CD14-positive monocyte (primary cell): Measurements from ENCODE around the gene UGT1A5. TPM values are rescaled to one million over a fixed set of nuclear protein-coding genes. Genes with fewer than 3 reads are reported as not detected.

Source experiments
- DNase-seq, 3 donors: peaks; one replicate each; pipeline ENCODE4 v3.0.0-alpha.2; 2011 to 2022
- H2AFZ ChIP-seq: 2 replicates; pipeline ENCODE4 v1.6.0; 2012; ENCODE audit warnings: mild to moderate bottlenecking, low read depth, low read length, inconsistent platforms; ENCODE audit not compliant: insufficient read depth, poor library complexity, severe bottlenecking
- H3K27ac ChIP-seq, 2 donors: 1 replicate in 1 of 2; 2 replicates in 1 of 2; pipeline ENCODE4 v1.5.1; 2012 to 2013; ENCODE audit warnings: low read length in 2 of 2, control low read depth in 1 of 2, inconsistent platforms in 1 of 2, low read depth in 1 of 2, mild to moderate bottlenecking in 1 of 2
- H3K27me3 ChIP-seq, 2 donors: one replicate each; pipeline versions ENCODE4 v1.6.0 to v1.6.1; 2011 to 2013; ENCODE audit warnings: low read length in 2 of 2; ENCODE audit not compliant: control insufficient read depth in 2 of 2, insufficient read depth in 2 of 2
- H3K36me3 ChIP-seq, 2 donors: replicated peaks in 1 of 2; 1 replicate in 1 of 2; 2 replicates in 1 of 2; pipeline versions ENCODE4 v1.5.1 to v1.6.1; 2012 to 2013; ENCODE audit warnings: low read length in 2 of 2, control low read depth in 1 of 2, inconsistent platforms in 1 of 2, mild to moderate bottlenecking in 1 of 2; ENCODE audit not compliant: insufficient read depth in 2 of 2, control insufficient read depth in 1 of 2
- H3K4me1 ChIP-seq, 2 donors: 1 replicate in 1 of 2; 2 replicates in 1 of 2; pipeline versions ENCODE4 v1.5.1 to v1.6.1; 2012 to 2013; ENCODE audit warnings: low read length in 2 of 2, control low read depth in 1 of 2, inconsistent platforms in 1 of 2, mild to moderate bottlenecking in 1 of 2, moderate library complexity in 1 of 2; ENCODE audit not compliant: insufficient read depth in 2 of 2, control insufficient read depth in 1 of 2
- H3K4me2 ChIP-seq: replicated peaks from 2 replicates; pipeline ENCODE3; 2012; ENCODE audit warnings: low read length, moderate library complexity, mild to moderate bottlenecking; ENCODE audit not compliant: poor library complexity, severe bottlenecking; ENCODE audit errors: extremely low read depth
- H3K4me3 ChIP-seq, 3 experiments: fragments of 200-600 bp in 1 of 3; sonication (generic) in 1 of 3; replicated peaks in 1 of 3; 1 replicate in 2 of 3; 2 replicates in 1 of 3; pipeline ENCODE4 v1.5.1; 2011 to 2013; ENCODE audit warnings: low read length in 3 of 3, mild to moderate bottlenecking in 3 of 3, control low read depth in 2 of 3, low read depth in 2 of 3, inconsistent platforms in 1 of 3, moderate library complexity in 1 of 3
- H3K79me2 ChIP-seq: 2 replicates; pipeline ENCODE4 v1.6.0; 2012; ENCODE audit warnings: mild to moderate bottlenecking, control low read depth, inconsistent platforms, low read length, moderate library complexity; ENCODE audit not compliant: insufficient read depth
- H3K9ac ChIP-seq: 2 replicates; pipeline ENCODE4 v1.6.0; 2017; ENCODE audit warnings: low read length, mild to moderate bottlenecking; ENCODE audit not compliant: insufficient read depth, poor library complexity, severe bottlenecking
- H3K9me3 ChIP-seq, 2 donors: replicated peaks in 1 of 2; 1 replicate in 1 of 2; 2 replicates in 1 of 2; pipeline versions ENCODE4 v1.5.1 to v1.6.1; 2012 to 2013; ENCODE audit warnings: low read length in 2 of 2, control low read depth in 1 of 2; ENCODE audit not compliant: control insufficient read depth in 1 of 2, insufficient read depth in 1 of 2
- H4K20me1 ChIP-seq: 2 replicates; pipeline ENCODE4 v1.6.0; 2012; ENCODE audit warnings: mild to moderate bottlenecking, low read length, control low read depth, moderate library complexity; ENCODE audit not compliant: insufficient read depth
- H3K27ac Mint-ChIP-seq, 7 donors: one replicate each; pipeline ENCODE4 v1.8.0; 2020; ENCODE audit warnings: mild to moderate bottlenecking in 7 of 7, mixed read lengths in 7 of 7, moderate library complexity in 6 of 7, inconsistent platforms in 2 of 7
- H3K27me3 Mint-ChIP-seq, 3 donors: one replicate each; pipeline ENCODE4 v1.8.0; 2021 to 2022; ENCODE audit warnings: low read depth in 3 of 3, mild to moderate bottlenecking in 3 of 3, mixed read lengths in 3 of 3, moderate library complexity in 3 of 3, inconsistent platforms in 1 of 3
- H3K36me3 Mint-ChIP-seq, 2 donors: one replicate each; pipeline ENCODE4 v1.8.0; 2020; ENCODE audit warnings: mixed read lengths in 2 of 2, inconsistent platforms in 1 of 2, mild to moderate bottlenecking in 1 of 2
- H3K4me1 Mint-ChIP-seq: one replicate; pipeline ENCODE4 v1.8.0; 2020; ENCODE audit warnings: mild to moderate bottlenecking, mixed read lengths
- H3K4me3 Mint-ChIP-seq, 2 donors: one replicate each; pipeline ENCODE4 v1.8.0; 2020; ENCODE audit warnings: mild to moderate bottlenecking in 2 of 2, mixed read lengths in 2 of 2, moderate library complexity in 1 of 2
- H3K9me3 Mint-ChIP-seq, 7 donors: one replicate each; pipeline ENCODE4 v1.8.0; 2020 to 2022; ENCODE audit warnings: mixed read lengths in 7 of 7, mild to moderate bottlenecking in 6 of 7, moderate library complexity in 6 of 7, inconsistent platforms in 2 of 7
- WGBS: methylation state at CpG from one replicate; pipeline ENCODE4 v1.1.5; 2013; ENCODE audit warnings: missing lambda C conversion rate; ENCODE audit not compliant: insufficient coverage; 5-methylcytosine and 5-hydroxymethylcytosine counted together
- intact Hi-C, 2 donors: fragments of 100-400 bp; cut with micrococcal nuclease; formaldehyde crosslinking; loops; one replicate each; pipeline versions ENCODE4 v1.15.0 to v1.15.1; 2023
- polyA plus RNA-seq, 3 donors: library from polyadenylated mRNA; depleted of rRNA in 1 of 3; unstranded in 2 of 3; stranded (reverse) in 1 of 3; fragments of 300-500 nt in 2 of 3; fragments of >200 nt in 1 of 3; fragmentation: Illumina TruSeq in 2 of 3; gene quantifications; 1 replicate in 2 of 3; 2 replicates in 1 of 3; pipeline ENCODE4 v1.2.3, GENCODE V29; 2012 to 2021
- TF ChIP-seq, protein P1 (sequence below): fragments of 200-600 bp; IDR thresholded peaks from one replicate; pipeline ENCODE4 v1.8.0; 2022; ENCODE audit warnings: antibody characterized with exemption, mild to moderate bottlenecking

The UGT1A5 gene
- polyA plus RNA-seq, 3 donors, result not detected

GRCh38 chr2:233791151-233791882 lies 78.6 kb downstream of the UGT1A5 start:
- no peak for DNase-seq

GRCh38 chr2:233791883-233792329 lies 79.2 kb downstream of the UGT1A5 start:
- Mint-ChIP-seq H3K4me1 (no peaks in the 10 kb centered on the region), H3K36me3 (no peaks in the 10 kb centered on the region), H3K27me3 (peaks cover 0 to 7% (median 4%) of the 10 kb centered on the region in 3 donors), H3K9me3 (peaks cover 0 to 2% (median 0%) of the 10 kb centered on the region in 7 donors), H3K4me3 (no peak overlapping the region), H3K27ac (no peak overlapping the region)
- Histone ChIP-seq H3K9me3 (no peaks in the 10 kb centered on the region), H3K27ac (no peak overlapping the region), H4K20me1 (no peaks in the 10 kb centered on the region), H3K9ac (no peak overlapping the region), H3K79me2 (no peaks in the 10 kb centered on the region), H3K4me1 (no peaks in the 10 kb centered on the region), H3K4me3 (no peak overlapping the region), H2AFZ (no peak overlapping the region), H3K27me3 (no peaks in the 10 kb centered on the region), H3K4me2 (no peak overlapping the region), H3K36me3 (no peaks in the 10 kb centered on the region)
- TF ChIP-seq, protein P1, sequence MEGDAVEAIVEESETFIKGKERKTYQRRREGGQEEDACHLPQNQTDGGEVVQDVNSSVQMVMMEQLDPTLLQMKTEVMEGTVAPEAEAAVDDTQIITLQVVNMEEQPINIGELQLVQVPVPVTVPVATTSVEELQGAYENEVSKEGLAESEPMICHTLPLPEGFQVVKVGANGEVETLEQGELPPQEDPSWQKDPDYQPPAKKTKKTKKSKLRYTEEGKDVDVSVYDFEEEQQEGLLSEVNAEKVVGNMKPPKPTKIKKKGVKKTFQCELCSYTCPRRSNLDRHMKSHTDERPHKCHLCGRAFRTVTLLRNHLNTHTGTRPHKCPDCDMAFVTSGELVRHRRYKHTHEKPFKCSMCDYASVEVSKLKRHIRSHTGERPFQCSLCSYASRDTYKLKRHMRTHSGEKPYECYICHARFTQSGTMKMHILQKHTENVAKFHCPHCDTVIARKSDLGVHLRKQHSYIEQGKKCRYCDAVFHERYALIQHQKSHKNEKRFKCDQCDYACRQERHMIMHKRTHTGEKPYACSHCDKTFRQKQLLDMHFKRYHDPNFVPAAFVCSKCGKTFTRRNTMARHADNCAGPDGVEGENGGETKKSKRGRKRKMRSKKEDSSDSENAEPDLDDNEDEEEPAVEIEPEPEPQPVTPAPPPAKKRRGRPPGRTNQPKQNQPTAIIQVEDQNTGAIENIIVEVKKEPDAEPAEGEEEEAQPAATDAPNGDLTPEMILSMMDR, result no peak
- DNase-seq, result no peak
- intact Hi-C loops, result no loop called here
- 84% methylated on average over 9 of the region's 9 CpGs for WGBS

More at GRCh38 chr2:233791151-233791882, 78.6 kb downstream of the UGT1A5 start:
- H3K27me3 Mint-ChIP-seq, result peaks cover 0 to 7% (median 4%) of the 10 kb centered on the region in 3 donors
- no peak overlapping the region for H3K4me3 Mint-ChIP-seq
- H3K27ac ChIP-seq, result no peak overlapping the region
- H3K4me2 ChIP-seq, result no peak overlapping the region
- H3K4me1 ChIP-seq, result no peaks in the 10 kb centered on the region
- no peaks in the 10 kb centered on the region for H4K20me1 ChIP-seq
- H3K27me3 ChIP-seq, result no peaks in the 10 kb centered on the region
- peaks cover 0 to 2% (median under 1%) of the 10 kb centered on the region in 7 donors for H3K9me3 Mint-ChIP-seq
- intact Hi-C loops, result no loop called here
- H3K9me3 ChIP-seq, result no peaks in the 10 kb centered on the region
- H3K36me3 Mint-ChIP-seq, result no peaks in the 10 kb centered on the region
- H3K4me1 Mint-ChIP-seq, result no peaks in the 10 kb centered on the region
- H2AFZ ChIP-seq, result no peak overlapping the region
- no peak overlapping the region for H3K9ac ChIP-seq
- WGBS, result 94% methylated on average over 18 of the region's 18 CpGs
- no peaks in the 10 kb centered on the region for H3K36me3 ChIP-seq
- H3K79me2 ChIP-seq, result no peaks in the 10 kb centered on the region
- TF ChIP-seq, protein P1, result no peak
- H3K4me3 ChIP-seq, result no peak overlapping the region
- H3K27ac Mint-ChIP-seq, result no peak overlapping the region
